Peyer's patch (tissue), 4 donors: ENCODE results near the gene DCLK3. TPM values are rescaled to one million over a fixed set of nuclear protein-coding genes. Genes with fewer than 3 reads are reported as not detected.

Experiments
- DNase-seq, 3 donors: peaks; one replicate each; pipeline ENCODE4 v3.0.0-alpha.2; 2017 to 2019
- H3K27ac ChIP-seq, 4 donors: fragments of 200-600 bp; sonication (generic); one replicate each; pipeline ENCODE4 v1.5.1; 2016 to 2019
- H3K27me3 ChIP-seq, 2 donors: fragments of 200-600 bp; sonication (generic); one replicate each; pipeline ENCODE4 v1.5.1; 2019
- H3K36me3 ChIP-seq, 3 donors: fragments of 200-600 bp; sonication (generic); one replicate each; pipeline ENCODE4 v1.5.1; 2016 to 2019
- H3K4me1 ChIP-seq, 4 donors: fragments of 200-600 bp; sonication (generic); one replicate each; pipeline ENCODE4 v1.5.1; 2016 to 2019
- H3K4me3 ChIP-seq, 4 donors: fragments of 200-600 bp; sonication (generic); 1 replicate in 3 of 4; 2 replicates in 1 of 4; pipeline ENCODE4 v1.5.1; 2016 to 2019; ENCODE audit warnings: mild to moderate bottlenecking in 1 of 4
- H3K9me3 ChIP-seq, 4 donors: fragments of 200-600 bp; sonication (generic); one replicate each; pipeline ENCODE4 v1.5.1; 2016 to 2019; ENCODE audit warnings: mild to moderate bottlenecking in 1 of 4
- POLR2A ChIP-seq, 2 donors: fragments of 450-650 bp; IDR thresholded peaks; one replicate each; pipeline ENCODE4 v1.5.1; 2017; ENCODE audit warnings: antibody characterized with exemption in 2 of 2, mild to moderate bottlenecking in 2 of 2, moderate library complexity in 2 of 2
- total RNA-seq, 4 donors: library from RNA; depleted of rRNA; stranded (reverse); fragments of >200 nt; gene quantifications; one replicate each; pipeline ENCODE4 v1.1.0, GENCODE V29; 2016
- TF ChIP-seq, protein P1 (sequence below), 6 experiments: fragments of 450-650 bp in 4 of 6; fragments of 200-600 bp in 2 of 6; sonication (generic) in 1 of 6; IDR thresholded peaks; one replicate each; pipeline ENCODE4 v1.5.1; 2017 to 2019; ENCODE audit warnings: antibody characterized with exemption in 6 of 6, mild to moderate bottlenecking in 3 of 6, moderate library complexity in 1 of 6

The DCLK3 gene
- total RNA-seq, 4 donors from 2014 or later = not detected

DNA sequence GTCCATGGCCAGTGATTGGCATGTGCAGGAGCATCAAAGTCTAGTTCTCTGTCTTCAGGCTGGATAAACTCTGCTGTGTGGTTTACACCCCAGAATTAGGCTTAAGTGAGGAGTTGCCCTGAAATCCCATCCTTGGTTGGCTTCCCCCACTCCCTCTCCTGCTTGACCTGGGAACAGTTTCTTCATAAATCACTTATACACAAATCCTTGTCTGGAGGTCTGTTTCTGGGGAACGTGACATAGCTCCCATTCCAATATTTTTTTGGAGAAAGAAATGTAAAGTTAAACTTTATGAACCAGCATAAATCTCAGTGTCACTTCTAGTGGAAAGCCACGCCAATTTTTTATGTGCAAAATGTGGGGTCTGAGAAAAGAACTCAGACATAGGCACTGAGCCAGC lies 98.2 kb downstream of the DCLK3 start:
- no peak for DNase-seq
- TF ChIP-seq, protein P1, sequence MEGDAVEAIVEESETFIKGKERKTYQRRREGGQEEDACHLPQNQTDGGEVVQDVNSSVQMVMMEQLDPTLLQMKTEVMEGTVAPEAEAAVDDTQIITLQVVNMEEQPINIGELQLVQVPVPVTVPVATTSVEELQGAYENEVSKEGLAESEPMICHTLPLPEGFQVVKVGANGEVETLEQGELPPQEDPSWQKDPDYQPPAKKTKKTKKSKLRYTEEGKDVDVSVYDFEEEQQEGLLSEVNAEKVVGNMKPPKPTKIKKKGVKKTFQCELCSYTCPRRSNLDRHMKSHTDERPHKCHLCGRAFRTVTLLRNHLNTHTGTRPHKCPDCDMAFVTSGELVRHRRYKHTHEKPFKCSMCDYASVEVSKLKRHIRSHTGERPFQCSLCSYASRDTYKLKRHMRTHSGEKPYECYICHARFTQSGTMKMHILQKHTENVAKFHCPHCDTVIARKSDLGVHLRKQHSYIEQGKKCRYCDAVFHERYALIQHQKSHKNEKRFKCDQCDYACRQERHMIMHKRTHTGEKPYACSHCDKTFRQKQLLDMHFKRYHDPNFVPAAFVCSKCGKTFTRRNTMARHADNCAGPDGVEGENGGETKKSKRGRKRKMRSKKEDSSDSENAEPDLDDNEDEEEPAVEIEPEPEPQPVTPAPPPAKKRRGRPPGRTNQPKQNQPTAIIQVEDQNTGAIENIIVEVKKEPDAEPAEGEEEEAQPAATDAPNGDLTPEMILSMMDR (IDR thresholded peaks at IDR 0.05) = no peak
- no peak for TF ChIP-seq POLR2A (IDR thresholded peaks at IDR 0.05)
- no peak overlapping the region for H3K27ac ChIP-seq
- H3K36me3 ChIP-seq = no peaks in the 10 kb centered on the region
- no peak overlapping the region for H3K4me3 ChIP-seq
- no peaks in the 10 kb centered on the region for H3K27me3 ChIP-seq
- no peaks in the 10 kb centered on the region for H3K9me3 ChIP-seq
- no peaks in the 10 kb centered on the region for H3K4me1 ChIP-seq

DNA sequence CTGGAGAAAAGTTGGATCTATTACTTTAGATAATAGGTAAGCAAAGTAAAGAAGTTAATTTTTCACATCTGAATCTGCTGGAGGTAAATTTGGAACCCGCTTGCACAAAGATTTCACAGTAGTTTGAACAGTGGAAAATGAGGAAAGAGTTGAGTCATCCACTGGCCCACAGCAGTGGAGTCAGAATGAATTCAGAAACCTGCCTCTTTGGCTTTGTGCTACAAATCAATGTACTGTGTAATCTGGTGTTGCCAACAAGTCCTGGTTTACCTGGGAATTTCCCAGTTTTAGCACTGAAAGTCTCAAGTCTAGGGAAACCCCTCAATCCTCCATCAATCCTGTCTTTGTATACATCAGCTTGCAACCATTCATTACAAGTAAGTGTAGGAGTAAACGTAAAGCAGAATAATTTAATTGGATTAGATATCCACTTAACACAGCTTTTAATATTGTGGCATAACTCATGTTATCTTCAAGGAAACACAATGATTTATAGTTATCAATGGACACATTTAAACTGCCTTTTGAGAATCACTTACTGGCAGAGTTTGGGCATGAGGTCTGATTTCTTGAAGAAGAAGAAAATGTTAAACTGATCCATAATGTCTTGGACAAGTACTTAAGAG lies 100.6 kb downstream of the DCLK3 start:
- no peak for DNase-seq
- no peaks in the 10 kb centered on the region for H3K27me3 ChIP-seq

DNA sequence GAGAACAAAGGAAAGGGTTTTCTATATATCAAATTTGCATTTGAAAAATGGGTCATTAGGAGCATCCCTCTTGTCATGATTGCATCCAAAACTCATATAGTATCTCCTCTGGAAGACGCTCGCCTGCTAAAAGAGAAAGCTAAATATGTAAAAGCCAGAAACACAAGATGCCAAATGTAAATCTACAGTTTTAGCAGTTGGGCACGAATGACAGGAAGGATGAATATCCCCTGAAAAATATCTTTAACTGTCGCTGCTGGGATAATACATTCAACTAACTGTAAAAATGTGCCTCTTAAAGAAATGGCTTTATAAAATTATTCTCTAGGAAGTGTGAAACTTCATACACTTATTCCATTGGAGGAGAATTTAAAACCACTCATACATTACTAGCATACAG lies 101.7 kb downstream of the DCLK3 start:
- Histone ChIP-seq H3K27ac (no peak overlapping the region), H3K4me3 (no peak overlapping the region), H3K36me3 (no peaks in the 10 kb centered on the region), H3K27me3 (no peaks in the 10 kb centered on the region), H3K4me1 (no peaks in the 10 kb centered on the region), H3K9me3 (no peaks in the 10 kb centered on the region)
- no peak for TF ChIP-seq POLR2A (IDR thresholded peaks at IDR 0.05)
- TF ChIP-seq, protein P1 (IDR thresholded peaks at IDR 0.05) = no peak
- DNase-seq = no peak

More for the DNA sequence above, 100.6 kb downstream of the DCLK3 start:
- no peaks in the 10 kb centered on the region for H3K4me1 ChIP-seq
- H3K27ac ChIP-seq = no peak overlapping the region
- TF ChIP-seq POLR2A (IDR thresholded peaks at IDR 0.05) = no peak
- TF ChIP-seq, protein P1 (IDR thresholded peaks at IDR 0.05) = no peak
- H3K4me3 ChIP-seq = no peak overlapping the region
- no peaks in the 10 kb centered on the region for H3K9me3 ChIP-seq
- H3K36me3 ChIP-seq = no peaks in the 10 kb centered on the region

Other genes with a start within 250 kb of the DCLK3 start
- gene TRANK1, start 180.5 kb upstream of the DCLK3 start, total RNA-seq = 10 to 100 TPM; 47.9 to 92.6 (median 59.9) TPM
- 10 to 100 TPM in 2 of 4 donors, 1 to 10 TPM in 2; 7.5 to 17.4 (median 10.6) TPM for gene EPM2AIP1, start 228.6 kb upstream of the DCLK3 start, total RNA-seq
- 100 to 1,000 TPM in 1 of 4 donors, 10 to 100 TPM in 3; 21.4 to 149 (median 27.4) TPM for gene MLH1, start 229.0 kb upstream of the DCLK3 start, total RNA-seq